Endometrial microvascular endothelial cells (primary cell): ENCODE results near the gene CAPRIN1. TPM values are rescaled to one million over a fixed set of nuclear protein-coding genes. Genes with fewer than 3 reads are reported as not detected.
"Not testable (repeated sequence)": the region's sequence is repeated elsewhere in the genome, so short reads cannot be mapped to it uniquely, and the experiment has no call there.

Source experiments
- in situ Hi-C: cut with HindIII; loops from 2 replicates; pipeline ENCODE4 v1.10.0; 2017; ENCODE audit warnings: low sequenced_read_pairs, low pct_unique_long_range_greater_than_20kb; ENCODE audit errors: inconsistent ontology term
- total RNA-seq: library from RNA; depleted of rRNA; stranded (reverse); fragments of >200 nt; gene quantifications from one replicate; pipeline ENCODE4 v1.2.3, GENCODE V29; 2015; ENCODE audit errors: inconsistent ontology term

The CAPRIN1 gene
- total RNA-seq, 1 donor from 2014 or later, result 260 TPM

DNA sequence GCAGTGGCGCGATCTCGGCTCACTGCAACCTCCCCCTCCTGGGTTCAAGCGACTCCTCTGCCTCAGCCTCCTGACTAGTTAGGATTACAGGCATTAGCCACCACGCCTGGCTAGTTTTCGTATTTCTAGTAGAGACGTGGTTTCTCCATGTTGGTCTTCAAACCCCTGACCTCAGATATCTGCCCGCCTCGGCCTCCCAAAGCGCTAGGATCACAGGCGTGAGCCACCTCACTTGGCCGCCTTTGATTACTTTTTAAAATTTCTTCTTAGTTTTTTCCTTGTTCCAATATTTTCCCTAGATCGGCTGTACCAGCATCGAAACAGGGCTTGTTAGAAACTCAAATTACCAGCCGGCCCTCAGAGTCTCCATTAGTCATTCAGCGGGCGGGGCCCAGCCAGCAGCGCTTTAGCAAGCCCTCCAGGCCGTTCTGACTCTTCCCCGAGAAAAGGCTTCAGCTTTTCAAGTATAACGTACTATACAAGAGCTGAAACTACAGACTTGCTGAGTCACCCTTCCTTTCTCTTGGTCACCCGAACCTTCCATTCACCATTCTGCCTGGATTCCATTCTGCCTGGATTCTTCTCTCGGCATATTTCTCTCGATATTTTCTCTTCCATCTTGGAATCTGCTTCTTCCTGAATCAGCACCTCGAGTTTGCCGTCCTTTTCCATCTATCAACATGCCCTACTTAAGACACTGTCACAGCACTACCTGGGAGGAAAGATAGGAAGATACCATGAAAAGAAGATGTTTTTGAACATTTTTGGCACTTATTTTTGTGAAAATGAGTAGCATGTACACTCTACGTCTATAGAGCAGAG lies 6.7 kb upstream of the CAPRIN1 start:
- in situ Hi-C loops, result no loop called here

DNA sequence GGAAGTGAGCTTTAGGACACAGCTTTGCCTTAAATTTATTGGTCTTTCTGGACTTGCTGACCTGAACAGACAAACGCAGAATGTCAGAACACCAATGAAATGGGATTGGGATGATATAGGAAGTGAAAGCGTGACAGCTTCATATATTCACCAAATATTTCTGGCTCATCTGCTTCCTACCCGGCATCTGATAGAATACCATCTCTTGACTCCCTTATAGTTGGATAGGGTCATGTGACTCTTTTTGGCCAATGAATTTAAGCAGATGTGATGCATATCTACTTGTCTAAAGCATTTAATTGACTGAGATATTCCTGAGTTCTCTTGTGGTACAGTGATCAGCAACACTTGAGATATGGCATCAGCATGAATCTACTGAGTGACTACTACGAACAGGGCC lies 2.5 kb upstream of the CAPRIN1 start:
- in situ Hi-C loops, result no loop called here

DNA sequence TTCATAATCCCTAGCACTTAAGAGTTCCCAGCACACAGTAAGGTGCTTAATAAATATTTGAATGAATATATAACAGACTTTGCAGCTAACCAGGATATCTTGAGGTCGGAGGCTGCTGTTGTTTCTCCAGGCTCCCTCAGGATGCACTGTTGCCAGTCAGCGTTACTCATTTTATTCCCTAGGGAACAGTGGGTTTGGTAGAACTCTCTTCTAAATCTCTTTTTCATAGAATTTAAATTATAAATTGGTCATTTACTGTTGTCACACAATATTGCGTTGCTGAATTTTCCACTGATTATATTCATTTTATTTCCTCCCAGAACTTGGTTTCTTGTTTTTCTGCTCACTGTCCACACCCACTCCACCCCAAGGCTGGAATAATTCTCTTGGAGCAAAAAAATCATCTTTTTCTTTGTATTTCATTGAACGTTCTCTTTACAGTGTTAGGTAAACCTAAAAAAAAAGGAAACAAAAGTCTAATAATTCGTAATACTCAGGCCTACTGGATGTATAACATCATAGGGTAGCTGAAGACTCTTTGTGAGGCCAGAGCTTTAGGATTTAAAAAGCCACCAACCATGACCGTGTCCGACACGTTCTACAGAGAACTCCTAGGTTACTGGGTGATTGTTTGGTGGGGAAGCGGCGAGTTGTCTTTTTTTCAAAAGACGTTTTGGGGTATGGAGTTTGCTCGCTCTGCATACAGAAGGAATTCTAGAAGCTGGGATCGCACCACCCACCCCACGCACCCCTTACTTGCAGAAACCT lies 766 bp upstream of the CAPRIN1 start:
- in situ Hi-C loops, result no loop called here

DNA sequence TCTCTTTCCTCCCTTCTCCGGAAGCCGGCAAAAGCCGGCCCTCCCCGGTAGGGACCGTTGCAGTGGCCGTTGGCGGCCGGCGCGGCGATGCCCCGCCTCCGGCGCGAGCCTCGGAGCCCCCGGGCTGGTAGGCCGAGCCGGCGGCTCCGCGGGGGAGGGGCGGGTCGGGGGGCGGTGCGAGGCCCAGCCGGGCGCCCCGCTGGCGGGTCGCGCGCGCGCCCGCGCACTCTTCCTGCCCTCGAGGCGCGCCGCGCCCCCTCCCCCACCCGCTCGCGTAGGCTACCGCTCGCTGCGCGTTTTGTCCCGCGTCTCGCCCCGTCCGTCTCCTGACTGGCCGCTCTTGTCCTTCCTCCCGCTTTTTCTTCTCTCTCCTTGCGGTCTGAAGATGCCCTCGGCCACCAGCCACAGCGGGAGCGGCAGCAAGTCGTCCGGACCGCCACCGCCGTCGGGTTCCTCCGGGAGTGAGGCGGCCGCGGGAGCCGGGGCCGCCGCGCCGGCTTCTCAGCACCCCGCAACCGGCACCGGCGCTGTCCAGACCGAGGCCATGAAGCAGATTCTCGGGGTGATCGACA lies 591 bp downstream of the CAPRIN1 start:
- in situ Hi-C loops, result no loop called here

DNA sequence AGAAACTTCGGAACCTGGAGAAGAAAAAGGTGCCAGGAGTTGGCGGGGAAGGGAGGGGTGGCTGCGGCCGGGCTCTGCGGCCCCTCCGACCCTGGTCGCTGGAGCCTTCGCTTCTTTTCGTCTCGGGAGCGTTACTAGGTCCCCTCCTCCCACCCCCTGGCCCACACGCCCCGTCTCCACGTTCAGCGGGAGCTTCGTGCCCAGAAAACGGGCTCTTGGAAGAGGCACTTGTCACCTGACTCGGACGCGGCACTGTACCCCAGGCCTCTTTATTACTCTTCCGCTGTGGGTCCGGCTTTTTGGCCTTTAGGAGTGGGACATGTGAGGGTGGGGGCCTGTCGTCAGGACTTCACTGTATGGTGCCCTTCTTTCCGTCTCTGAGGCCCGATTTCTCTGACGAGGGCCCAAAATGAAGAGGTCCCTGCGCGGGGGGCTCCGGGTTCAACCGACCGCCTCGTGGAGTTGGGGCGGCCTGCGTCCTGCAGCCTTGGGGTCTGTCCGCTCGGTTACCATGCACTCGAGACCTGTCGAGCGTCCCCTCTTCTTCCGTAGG lies 1.2 kb downstream of the CAPRIN1 start:
- in situ Hi-C loops, result no loop called here

DNA sequence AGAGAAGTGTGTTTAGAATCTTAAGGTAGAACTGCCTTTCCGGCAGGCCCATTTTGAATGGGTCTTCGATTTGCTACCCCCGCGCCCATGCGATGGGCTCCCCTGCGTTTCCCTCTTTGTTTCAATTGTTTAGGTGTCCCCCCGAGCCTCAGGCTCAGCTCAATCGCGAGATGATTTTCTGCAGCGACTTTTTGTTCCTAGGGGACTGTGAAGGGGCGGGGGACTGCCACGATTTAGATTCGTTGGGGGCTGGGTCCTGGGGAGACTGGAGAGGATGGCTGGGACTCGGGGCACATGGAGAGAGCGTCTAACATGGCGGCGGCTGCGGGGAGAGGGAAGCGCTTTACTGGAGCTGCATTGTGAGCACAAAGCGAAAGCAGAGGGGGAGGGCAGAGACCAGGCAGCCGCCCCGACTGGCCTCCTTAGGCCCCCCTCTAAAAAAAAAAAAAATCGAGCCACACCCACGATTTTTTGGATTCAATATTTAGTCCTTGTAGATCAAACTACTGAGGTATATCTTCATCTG lies 1.7 kb downstream of the CAPRIN1 start:
- in situ Hi-C loops, result no loop called here

DNA sequence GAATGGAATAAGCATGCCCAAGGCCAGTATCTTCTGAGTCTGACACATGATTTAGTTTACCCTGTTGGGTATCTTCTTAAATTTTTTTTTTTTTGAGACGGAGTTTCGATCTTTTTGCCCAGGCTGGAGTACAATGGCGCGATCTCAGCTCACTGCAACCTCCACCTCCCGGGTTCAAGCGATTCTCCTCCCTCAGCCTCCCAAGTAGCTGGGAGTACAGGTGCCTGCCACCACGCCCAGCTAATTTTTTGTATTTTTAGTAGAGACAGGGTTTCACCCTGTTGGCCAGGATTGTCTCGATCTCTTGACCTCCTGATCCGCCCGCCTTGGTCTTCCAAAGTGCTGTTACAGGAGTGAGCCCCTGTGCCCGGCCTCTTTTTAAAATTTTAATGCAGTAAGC lies 2.8 kb downstream of the CAPRIN1 start:
- in situ Hi-C loops, result not testable (repeated sequence)

DNA sequence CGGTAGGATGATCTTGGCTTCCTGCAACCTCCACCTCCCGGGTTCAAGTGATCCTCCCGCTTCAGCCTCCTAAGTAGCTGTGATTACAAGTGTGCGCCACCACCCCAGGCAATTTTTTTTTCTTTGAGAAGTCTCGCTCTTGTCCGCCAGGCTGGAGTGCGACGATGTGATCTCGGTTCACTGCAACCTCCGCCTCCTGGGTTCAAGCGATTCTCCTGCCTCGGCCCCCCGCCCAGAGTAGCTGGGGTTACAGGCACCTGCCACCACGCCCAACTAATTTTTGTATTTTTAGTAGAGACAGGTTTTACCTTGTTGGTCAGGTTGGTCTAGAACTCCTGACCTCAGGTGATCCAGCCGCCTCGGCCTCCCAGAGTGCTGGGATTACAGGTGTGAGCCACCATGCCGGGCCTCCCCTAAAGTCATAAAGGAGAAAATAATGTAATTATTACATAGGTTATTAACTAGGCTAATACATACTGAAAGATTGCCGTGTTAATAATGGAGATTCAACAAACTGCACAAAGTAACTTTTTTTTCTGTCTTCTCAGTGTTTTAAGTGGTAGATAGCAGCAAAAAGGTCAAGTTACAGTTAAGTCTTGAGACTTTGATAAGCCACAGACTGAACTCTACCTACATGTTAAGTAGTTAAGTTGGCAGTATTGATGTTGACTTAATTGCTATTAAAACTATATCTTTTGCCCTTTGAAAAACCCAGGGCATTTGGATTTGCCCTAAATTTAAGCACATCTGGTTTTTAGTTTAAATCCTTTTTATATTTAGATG lies 3.9 kb downstream of the CAPRIN1 start:
- in situ Hi-C loops, result no loop called here

DNA sequence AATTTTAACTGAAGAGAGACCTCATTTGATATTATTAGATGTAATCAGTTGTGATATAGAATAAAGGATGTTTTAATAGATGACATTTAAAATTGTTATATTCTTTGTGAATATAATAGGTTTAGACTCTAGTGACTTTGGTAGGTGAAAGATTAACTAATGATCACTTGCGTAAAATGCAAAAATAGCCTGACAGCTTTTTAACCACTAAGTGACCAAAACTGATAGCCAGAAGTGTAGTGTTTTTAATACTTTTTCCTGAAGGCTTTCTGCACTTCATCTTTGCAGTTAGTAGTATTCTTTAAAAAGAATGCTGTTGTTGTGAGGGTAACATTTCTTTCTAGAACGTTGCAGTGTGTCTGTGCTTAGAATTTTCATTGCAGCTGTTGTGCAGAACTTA lies 5.1 kb downstream of the CAPRIN1 start:
- in situ Hi-C loops, result no loop called here

DNA sequence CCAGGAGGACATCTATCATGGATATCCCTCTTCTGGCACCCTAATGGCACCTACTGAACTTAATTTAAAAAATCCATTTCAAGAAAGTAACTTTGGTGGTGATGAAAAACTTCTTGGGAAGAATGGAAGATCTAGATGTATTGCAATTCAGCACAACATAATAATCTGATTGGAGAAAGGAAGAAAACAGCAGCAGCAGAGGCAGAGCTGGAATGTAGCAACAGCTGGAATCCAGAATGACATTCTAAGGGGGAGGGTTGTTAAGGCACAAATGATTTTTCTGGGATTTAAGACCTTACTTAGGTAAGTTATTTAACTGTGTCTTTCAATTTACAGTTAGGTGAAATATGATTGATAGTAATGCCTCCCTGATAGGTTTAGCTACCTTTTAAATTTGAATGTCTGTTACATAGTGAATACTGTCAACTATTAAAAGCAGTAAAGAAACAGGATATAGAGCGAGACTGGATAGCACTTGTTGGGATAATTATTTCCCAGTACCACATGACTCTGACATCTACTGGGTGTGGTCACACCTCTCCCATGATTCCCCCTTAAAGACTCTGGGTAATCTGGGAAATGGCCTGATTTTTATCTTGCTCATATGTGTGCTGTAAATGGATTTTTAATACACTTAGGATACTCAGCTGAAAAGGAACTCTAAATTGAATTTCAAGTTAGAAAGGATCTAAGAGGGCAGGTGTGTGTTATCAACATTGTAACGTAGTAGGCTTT lies 11.7 kb downstream of the CAPRIN1 start:
- in situ Hi-C loops, result no loop called here

DNA sequence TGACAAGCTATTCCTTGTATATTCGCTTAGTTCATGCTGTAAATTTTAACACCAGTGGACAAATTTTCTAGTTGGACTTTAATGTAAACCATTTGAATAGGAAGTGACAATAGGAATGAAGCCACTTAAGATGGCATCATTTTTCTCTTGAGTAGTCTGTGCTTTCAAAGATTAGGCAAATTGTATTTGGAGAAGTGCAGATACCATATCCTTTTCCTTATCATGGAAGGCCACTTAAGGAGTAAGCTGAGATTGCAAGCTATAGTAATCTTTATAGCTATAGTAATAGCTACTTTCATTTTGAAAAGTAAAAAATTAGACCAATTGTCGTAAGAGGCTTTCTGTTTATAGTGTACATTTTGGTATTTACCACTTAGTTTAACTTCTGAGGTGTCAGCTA lies 12.8 kb downstream of the CAPRIN1 start:
- in situ Hi-C loops, result no loop called here

DNA sequence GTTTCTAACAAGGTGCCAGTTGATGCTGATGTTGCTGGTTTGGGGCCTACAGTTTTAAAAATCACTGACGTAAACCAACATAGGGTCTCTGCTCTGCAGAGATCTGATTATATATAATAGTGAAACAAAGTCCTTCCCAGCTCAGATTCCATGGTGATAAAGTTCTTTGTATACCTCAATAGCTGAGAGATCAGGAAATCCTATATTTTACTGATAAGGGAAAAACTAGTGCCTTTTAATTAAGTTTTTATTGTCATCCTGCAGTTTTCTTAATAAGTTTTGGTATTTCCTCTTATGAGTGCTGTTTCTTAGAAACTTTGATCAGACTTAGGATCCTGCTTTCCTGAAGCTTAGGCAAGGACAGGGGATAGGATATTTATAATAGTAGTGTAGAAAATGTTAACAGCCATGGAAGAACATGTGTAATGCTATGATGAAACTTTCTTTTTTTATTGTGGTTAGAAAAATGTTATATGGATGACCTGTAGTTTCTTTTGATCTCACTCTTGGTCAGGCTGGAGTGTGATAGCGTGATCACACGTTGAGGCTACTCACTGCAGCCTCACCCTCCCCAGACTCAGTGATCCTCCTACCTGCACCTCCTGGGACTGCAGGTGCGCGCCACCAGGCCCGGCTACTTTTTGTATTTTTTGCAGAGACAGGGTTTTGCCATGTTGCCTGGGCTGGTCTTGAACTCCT lies 14.1 kb downstream of the CAPRIN1 start:
- in situ Hi-C loops, result no loop called here

DNA sequence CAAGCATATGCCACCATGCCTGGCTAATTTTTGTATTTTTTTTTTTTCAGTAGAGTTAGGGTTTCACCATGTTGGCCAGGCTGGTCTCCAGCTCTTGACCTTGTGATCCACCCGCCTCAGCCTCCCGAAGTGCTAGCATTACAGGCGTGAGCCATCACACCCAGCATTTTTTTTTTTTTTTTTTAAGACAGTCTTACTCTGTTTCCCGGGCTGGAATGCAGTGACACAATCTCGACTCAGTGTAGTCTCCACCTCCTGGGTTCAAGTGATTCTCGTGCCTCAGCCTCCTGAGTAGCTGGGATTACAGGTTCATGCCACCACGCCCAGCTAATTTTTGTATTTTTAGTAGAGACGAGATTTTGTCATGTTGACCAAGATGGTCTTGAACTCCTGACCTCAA lies 15.2 kb downstream of the CAPRIN1 start:
- in situ Hi-C loops, result not testable (repeated sequence)

DNA sequence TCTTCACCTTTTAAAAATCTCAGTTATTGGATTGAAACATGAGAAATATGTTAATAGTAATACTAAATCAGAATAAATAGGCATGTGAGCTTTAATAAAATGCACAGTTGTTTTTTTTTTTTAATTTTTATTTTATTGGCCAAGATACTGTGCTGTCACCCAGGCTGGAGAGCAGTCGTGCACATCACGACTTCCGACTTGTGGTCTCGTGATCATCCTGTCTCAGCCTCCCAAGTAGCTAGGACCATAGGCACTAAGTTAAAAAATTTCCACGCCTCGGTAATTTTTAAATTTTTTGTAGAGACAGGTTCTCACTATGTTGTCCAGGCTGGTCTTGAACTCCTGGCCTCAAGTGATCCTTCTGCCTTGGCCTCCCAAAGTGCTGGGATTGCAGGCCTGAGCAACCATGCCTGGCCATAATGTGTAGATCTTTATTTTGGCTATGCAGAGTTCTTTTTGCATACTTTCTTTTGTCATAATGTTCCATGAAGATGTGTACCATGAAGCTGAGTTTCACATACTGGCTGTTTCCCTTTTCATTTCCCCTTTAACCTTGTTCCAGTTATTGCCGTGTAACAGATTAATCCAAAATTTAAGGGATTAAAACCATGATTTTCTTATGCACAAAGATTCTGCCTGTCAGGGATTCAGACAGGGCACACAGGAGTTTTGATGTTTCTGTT lies 16.0 kb downstream of the CAPRIN1 start:
- in situ Hi-C loops, result no loop called here

DNA sequence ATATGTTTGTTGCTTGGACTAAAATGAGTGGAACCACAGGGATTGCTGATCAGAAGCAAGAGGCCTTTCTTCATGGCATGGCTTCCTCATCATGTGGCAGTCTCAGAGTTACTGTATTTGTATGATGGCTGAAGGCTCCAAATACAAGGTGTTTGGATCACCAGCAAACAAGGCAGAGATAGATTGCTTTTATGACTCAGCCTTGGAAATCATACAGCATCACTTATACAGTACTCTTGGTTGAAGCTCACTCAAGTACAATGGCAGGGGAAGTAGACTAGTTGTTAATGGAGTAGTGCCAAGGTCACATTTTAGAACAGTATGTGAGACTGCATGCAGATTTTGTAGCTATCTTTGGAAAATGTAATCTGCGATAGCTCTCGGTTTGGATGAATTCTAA lies 16.6 kb downstream of the CAPRIN1 start:
- in situ Hi-C loops, result no loop called here

DNA sequence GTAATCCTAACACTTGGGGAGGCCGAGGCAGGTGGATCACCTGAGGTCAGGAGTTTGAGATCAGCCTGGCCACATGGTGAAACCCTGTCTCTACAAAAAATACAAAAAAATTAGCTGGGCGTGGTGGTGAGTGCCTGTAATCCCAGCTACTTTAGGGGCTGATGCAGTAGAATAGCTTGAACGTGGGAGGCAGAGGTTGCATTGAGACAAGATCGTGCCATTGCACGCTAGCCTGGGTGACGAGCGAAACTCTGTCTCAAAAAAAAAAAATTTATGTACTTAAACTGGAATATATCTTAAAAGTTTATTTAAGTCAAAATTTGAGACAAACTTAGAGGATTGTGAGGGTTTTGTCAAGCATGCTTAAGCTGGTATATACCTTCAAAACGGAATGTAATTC lies 19.8 kb downstream of the CAPRIN1 start:
- in situ Hi-C loops, result not testable (repeated sequence)

DNA sequence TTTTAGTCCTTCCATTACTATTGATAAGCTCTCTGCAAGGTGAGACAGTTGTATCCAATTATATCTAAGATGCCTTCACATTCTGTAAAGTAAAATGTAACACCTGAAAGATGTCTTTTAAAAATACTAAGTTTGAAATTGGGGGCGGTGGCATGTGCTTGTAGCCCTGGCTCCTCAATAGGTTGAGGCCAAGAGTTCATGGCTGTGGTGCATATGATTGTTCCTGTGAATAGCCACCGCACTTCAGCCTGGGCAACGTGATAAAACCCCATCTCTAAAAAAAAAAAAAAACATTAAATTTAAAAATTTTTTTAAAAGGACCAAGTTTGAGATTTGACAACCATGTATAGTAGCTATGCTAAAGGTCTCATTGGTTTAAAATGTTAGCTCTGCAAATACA lies 20.5 kb downstream of the CAPRIN1 start:
- in situ Hi-C loops, result no loop called here
